ENCODE data around the gene ICA1. TPM values are rescaled to one million over a fixed set of nuclear protein-coding genes. Genes with fewer than 3 reads are reported as not detected.

The ICA1 gene
- total and polyA plus RNA-seq, 2 donors (not counting 3 experiments of a cell fraction or from before 2014, with no cell fraction given) = 19.0 to 47.1 TPM

DNA sequence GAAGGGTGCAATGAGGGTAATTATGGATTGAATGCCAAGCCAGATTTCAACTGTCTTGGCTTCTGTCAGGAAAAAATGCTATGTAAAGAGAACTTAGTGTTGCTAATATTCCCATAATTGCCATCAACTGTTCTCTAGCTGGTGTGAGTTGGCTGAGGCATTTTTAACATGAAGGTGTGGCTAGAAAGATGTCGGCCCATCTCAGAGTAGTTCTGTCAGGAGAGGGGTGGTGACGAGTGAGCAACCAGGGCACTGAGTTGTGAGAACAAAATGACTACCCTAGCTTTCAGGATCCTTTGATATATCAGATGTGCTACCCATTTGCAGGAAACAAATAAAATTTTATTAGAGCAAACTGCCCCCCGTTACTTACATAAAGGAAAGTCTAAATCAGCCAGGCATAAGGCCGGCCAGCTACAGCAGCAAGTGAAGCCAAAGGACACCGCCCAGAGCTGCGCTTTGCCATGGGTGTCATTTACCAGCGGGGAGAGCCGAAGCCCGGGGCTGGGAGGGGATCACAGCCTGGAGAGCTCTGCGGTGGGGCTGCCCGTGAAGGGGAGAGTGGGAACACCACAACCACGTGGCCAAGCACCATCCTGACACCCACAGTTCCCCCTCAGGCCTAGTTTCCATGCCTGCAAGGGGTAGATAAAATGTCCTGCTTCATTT, 141.4 kb downstream of the ICA1 start:
- ChIA-PET POLR2A (no interaction called here), CTCF (interaction anchor here (0.7 kb wide), 1 partner anchor 36 kb away, joined by 3 read pairs; no protein-coding TSS in a partner anchor)
- dilution Hi-C loops (cut with MboI; ENCODE audit: extremely low pct_ligation_motif_present, low sequenced_read_pairs) (no loop called here), intact Hi-C loops (cut with micrococcal nuclease) (no loop called here)
- no peaks in the 10 kb centered on the region for H3K27me3 ChIP-seq (ENCODE audit: control insufficient read depth in 2 of 2, insufficient read depth in 2 of 2, low read length in 2 of 2)
- H3K4me2 ChIP-seq (ENCODE audit: insufficient read depth, low read length) = no peak overlapping the region
- H2AFZ ChIP-seq (ENCODE audit: low read depth, low read length) = no peak overlapping the region
- no peak overlapping the region for H3K9ac ChIP-seq (replicated peaks; ENCODE audit: extremely low read depth, insufficient read depth, low read length)
- no TSS peak for BruUV-seq (replicated peaks)
- no peak overlapping the region for H3K27ac ChIP-seq (ENCODE audit: insufficient read depth, low read depth, low read length)
- H3K4me1 ChIP-seq (ENCODE audit: control insufficient read depth, extremely low read depth, insufficient read depth, low read length) = no peaks in the 10 kb centered on the region
- FAIRE-seq (no peak), DNase-seq (ENCODE audit: low read depth, low spot score) (no peak)
- H3K79me2 ChIP-seq (ENCODE audit: control insufficient read depth, insufficient read depth, low read length) = no peaks in the 10 kb centered on the region
- H3K4me3 ChIP-seq (replicated peaks in 1 of 3; ENCODE audit: insufficient read depth in 1 of 3, low read depth in 1 of 3, low read length in 3 of 3) = no peak overlapping the region
- no peaks in the 10 kb centered on the region for H3K9me3 ChIP-seq (replicated peaks; ENCODE audit: control insufficient read depth, insufficient read depth, low read length)
- peaks cover 0 to 12% of the 10 kb centered on the region in 2 experiments for H3K36me3 ChIP-seq (ENCODE audit: control insufficient read depth in 2 of 2, extremely low read depth in 1 of 2, insufficient read depth in 2 of 2, low read length in 2 of 2)
- H3K9me1 ChIP-seq (replicated peaks; ENCODE audit: control insufficient read depth, extremely low read depth, insufficient read depth, low read length) = no peaks in the 10 kb centered on the region
- TF ChIP-seq POLR2A (IDR thresholded peaks at IDR 0.05; ENCODE audit: low read depth, low read length) = no peak
- no peak for TF ChIP-seq POLR2AphosphoS5 (IDR thresholded peaks at IDR 0.05; ENCODE audit: insufficient read depth, low read depth, low read length)
- no peak for TF ChIP-seq MYC (IDR thresholded peaks at IDR 0.05; ENCODE audit: low read depth, low read length)
- TF ChIP-seq EZH2 (IDR thresholded peaks at IDR 0.05; ENCODE audit: borderline replicate concordance, low read depth, low read length, severe bottlenecking) = no peak
- TF ChIP-seq GATA2 (IDR thresholded peaks at IDR 0.05; ENCODE audit: insufficient read depth, insufficient read length, low read depth, low read length) = no peak
- no peak for TF ChIP-seq FOS (IDR thresholded peaks at IDR 0.05; ENCODE audit: borderline replicate concordance, insufficient read depth, low read length)
- TF ChIP-seq, protein P1, sequence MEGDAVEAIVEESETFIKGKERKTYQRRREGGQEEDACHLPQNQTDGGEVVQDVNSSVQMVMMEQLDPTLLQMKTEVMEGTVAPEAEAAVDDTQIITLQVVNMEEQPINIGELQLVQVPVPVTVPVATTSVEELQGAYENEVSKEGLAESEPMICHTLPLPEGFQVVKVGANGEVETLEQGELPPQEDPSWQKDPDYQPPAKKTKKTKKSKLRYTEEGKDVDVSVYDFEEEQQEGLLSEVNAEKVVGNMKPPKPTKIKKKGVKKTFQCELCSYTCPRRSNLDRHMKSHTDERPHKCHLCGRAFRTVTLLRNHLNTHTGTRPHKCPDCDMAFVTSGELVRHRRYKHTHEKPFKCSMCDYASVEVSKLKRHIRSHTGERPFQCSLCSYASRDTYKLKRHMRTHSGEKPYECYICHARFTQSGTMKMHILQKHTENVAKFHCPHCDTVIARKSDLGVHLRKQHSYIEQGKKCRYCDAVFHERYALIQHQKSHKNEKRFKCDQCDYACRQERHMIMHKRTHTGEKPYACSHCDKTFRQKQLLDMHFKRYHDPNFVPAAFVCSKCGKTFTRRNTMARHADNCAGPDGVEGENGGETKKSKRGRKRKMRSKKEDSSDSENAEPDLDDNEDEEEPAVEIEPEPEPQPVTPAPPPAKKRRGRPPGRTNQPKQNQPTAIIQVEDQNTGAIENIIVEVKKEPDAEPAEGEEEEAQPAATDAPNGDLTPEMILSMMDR (IDR thresholded peaks at IDR 0.05; ENCODE audit: extremely low read depth in 1 of 2, insufficient read depth in 1 of 2, low read depth in 1 of 2, low read length in 2 of 2) = no peak
- TF ChIP-seq, protein P2, sequence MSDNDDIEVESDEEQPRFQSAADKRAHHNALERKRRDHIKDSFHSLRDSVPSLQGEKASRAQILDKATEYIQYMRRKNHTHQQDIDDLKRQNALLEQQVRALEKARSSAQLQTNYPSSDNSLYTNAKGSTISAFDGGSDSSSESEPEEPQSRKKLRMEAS (IDR thresholded peaks at IDR 0.05; ENCODE audit: insufficient read depth, insufficient read length) = no peak
- TF ChIP-seq JUN (IDR thresholded peaks at IDR 0.05; ENCODE audit: borderline replicate concordance, insufficient read depth, insufficient read length, low read depth) = no peak
- H4K20me1 ChIP-seq (replicated peaks; ENCODE audit: control insufficient read depth, extremely low read depth, insufficient read depth, low read length) = no peaks in the 10 kb centered on the region

All from endothelial cell of umbilical vein (primary cell).